ENCODE data around the gene GZF1. TPM values are rescaled to one million over a fixed set of nuclear protein-coding genes. Genes with fewer than 3 reads are reported as not detected.

Gene GZF1
- total RNA-seq, 1 experiment from 2014 or later, result 5.0 TPM

DNA sequence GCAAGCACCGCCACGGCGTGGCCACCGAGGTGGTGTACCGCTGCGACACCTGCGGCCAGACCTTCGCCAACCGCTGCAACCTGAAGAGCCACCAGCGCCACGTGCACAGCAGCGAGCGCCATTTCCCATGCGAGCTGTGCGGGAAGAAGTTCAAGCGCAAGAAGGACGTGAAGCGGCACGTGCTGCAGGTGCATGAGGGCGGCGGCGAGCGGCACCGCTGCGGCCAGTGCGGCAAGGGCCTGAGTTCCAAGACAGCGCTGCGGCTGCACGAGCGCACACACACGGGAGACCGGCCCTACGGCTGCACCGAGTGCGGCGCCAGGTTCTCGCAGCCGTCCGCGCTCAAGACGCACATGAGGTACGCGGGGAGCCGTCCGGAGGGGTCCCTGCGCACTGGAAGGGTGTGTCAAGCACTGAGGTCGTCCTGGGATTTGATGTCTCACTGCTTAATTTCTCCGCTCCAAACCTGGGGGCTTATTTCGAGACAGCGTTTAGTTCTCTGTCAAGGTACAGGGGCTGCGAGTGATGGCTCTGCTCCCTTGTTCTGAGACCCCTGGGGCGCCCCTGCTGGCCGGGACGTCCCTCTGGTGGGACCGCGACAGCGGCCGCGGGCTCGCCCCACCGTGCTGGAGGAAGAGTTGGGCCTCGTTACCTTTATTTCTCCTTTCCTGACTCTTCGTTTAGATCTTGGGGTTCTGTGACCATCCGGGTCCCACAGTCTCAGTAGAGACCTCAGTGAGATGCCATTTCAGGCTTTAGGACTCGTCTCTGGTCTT is 3.6 kb downstream of the GZF1 start:
- H3K4me3 Mint-ChIP-seq (ENCODE audit: low read depth, unreplicated experiment), result no peak overlapping the region
- intact Hi-C loops (cut with micrococcal nuclease; ENCODE audit: unreplicated experiment), result loop anchor here (10.0 kb wide), 1 partner anchor 49 kb away; no protein-coding TSS in a partner anchor
- H3K27me3 Mint-ChIP-seq (ENCODE audit: unreplicated experiment), result no peaks in the 10 kb centered on the region
- BruUV-seq (replicated peaks), result no TSS peak
- H3K36me3 Mint-ChIP-seq (ENCODE audit: insufficient read depth, unreplicated experiment), result peaks cover 22% of the 10 kb centered on the region
- TF ChIP-seq, protein P1, sequence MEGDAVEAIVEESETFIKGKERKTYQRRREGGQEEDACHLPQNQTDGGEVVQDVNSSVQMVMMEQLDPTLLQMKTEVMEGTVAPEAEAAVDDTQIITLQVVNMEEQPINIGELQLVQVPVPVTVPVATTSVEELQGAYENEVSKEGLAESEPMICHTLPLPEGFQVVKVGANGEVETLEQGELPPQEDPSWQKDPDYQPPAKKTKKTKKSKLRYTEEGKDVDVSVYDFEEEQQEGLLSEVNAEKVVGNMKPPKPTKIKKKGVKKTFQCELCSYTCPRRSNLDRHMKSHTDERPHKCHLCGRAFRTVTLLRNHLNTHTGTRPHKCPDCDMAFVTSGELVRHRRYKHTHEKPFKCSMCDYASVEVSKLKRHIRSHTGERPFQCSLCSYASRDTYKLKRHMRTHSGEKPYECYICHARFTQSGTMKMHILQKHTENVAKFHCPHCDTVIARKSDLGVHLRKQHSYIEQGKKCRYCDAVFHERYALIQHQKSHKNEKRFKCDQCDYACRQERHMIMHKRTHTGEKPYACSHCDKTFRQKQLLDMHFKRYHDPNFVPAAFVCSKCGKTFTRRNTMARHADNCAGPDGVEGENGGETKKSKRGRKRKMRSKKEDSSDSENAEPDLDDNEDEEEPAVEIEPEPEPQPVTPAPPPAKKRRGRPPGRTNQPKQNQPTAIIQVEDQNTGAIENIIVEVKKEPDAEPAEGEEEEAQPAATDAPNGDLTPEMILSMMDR (IDR thresholded peaks at IDR 0.05; ENCODE audit: unreplicated experiment), result no peak
- CTCF ChIA-PET, result no interaction called here
- H3K9me3 Mint-ChIP-seq (ENCODE audit: low read depth, unreplicated experiment), result no peaks in the 10 kb centered on the region
- no peak overlapping the region for H3K27ac Mint-ChIP-seq (ENCODE audit: unreplicated experiment)
- H3K4me1 Mint-ChIP-seq (ENCODE audit: low read depth, unreplicated experiment), result peaks cover 14% of the 10 kb centered on the region
- DNase-seq, result no peak

DNA sequence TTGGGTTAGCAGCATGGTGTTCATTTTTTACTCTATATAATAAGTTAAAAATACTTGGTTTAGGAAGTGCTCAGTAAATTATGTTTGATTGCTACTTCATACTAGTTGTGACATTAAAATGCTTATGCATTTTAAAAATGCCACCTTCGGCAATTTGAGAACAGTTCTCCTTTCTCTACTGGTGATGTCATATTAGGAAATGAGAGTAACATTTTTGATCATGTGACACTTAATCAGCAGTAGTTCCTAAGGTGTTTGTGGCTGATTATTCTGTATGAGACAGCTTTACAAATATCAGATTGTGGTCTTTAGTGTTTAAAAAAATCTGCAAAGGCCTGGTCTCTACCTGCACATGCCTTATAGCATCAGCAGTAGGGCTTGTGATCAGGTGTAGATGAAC is 4.4 kb downstream of the GZF1 start:
- peaks cover 14% of the 10 kb centered on the region for H3K4me1 Mint-ChIP-seq (ENCODE audit: low read depth, unreplicated experiment)
- BruUV-seq (replicated peaks), result no TSS peak
- intact Hi-C loops (cut with micrococcal nuclease; ENCODE audit: unreplicated experiment), result loop anchor here (10.0 kb wide), 1 partner anchor 48 kb away; no protein-coding TSS in a partner anchor
- no peak for DNase-seq
- no peaks in the 10 kb centered on the region for H3K9me3 Mint-ChIP-seq (ENCODE audit: low read depth, unreplicated experiment)
- H3K4me3 Mint-ChIP-seq (ENCODE audit: low read depth, unreplicated experiment), result no peak overlapping the region
- CTCF ChIA-PET, result no interaction called here
- H3K36me3 Mint-ChIP-seq (ENCODE audit: insufficient read depth, unreplicated experiment), result peaks cover 22% of the 10 kb centered on the region
- no peaks in the 10 kb centered on the region for H3K27me3 Mint-ChIP-seq (ENCODE audit: unreplicated experiment)
- TF ChIP-seq, protein P1 (IDR thresholded peaks at IDR 0.05; ENCODE audit: unreplicated experiment), result no peak
- no peak overlapping the region for H3K27ac Mint-ChIP-seq (ENCODE audit: unreplicated experiment)

DNA sequence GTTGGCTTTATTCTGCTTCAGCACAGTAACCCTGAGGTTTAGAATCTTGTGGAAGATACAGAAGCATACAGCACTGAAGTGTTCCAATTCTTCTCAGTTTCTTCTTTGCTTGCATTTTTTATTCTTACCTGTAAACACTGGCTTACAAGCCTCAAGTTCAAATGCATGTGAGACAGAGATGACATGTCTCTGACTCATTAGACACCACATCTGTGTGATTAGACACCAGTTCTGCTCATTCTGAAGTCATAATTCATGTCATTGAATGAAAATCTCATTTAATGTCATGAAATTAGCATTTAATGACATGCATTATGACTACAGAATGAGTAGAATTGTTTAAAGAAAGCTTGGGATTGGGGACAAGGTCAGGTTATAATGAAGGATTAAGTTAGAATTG is 5.8 kb downstream of the GZF1 start:
- Mint-ChIP-seq H3K9me3 (ENCODE audit: low read depth, unreplicated experiment) (no peaks in the 10 kb centered on the region), H3K36me3 (ENCODE audit: insufficient read depth, unreplicated experiment) (peaks cover 13% of the 10 kb centered on the region), H3K4me3 (ENCODE audit: low read depth, unreplicated experiment) (no peak overlapping the region), H3K4me1 (ENCODE audit: low read depth, unreplicated experiment) (peaks cover 14% of the 10 kb centered on the region), H3K27me3 (ENCODE audit: unreplicated experiment) (no peaks in the 10 kb centered on the region), H3K27ac (ENCODE audit: unreplicated experiment) (no peak overlapping the region)
- intact Hi-C loops (cut with micrococcal nuclease; ENCODE audit: unreplicated experiment), result loop anchor here (10.0 kb wide), 1 partner anchor 47 kb away; no protein-coding TSS in a partner anchor
- BruUV-seq (replicated peaks), result no TSS peak
- TF ChIP-seq, protein P1 (IDR thresholded peaks at IDR 0.05; ENCODE audit: unreplicated experiment), result no peak
- CTCF ChIA-PET, result no interaction called here
- no peak for DNase-seq

- Mint-ChIP-seq H3K27me3 (ENCODE audit: unreplicated experiment) (no peaks in the 10 kb centered on the region), H3K36me3 (ENCODE audit: insufficient read depth, unreplicated experiment) (peaks cover 6% of the 10 kb centered on the region), H3K4me3 (ENCODE audit: low read depth, unreplicated experiment) (no peak overlapping the region), H3K9me3 (ENCODE audit: low read depth, unreplicated experiment) (no peaks in the 10 kb centered on the region), H3K4me1 (ENCODE audit: low read depth, unreplicated experiment) (peaks cover 7% of the 10 kb centered on the region), H3K27ac (ENCODE audit: unreplicated experiment) (no peak overlapping the region)
- no peak for DNase-seq
- no TSS peak for BruUV-seq (replicated peaks)
- intact Hi-C loops (cut with micrococcal nuclease; ENCODE audit: unreplicated experiment), result loop anchor here (10.0 kb wide), 1 partner anchor 46 kb away; no protein-coding TSS in a partner anchor
- CTCF ChIA-PET, result no interaction called here
- TF ChIP-seq, protein P1 (IDR thresholded peaks at IDR 0.05; ENCODE audit: unreplicated experiment), result no peak
Observed at GRCh38 chr20:23368316-23369071, 6.5 kb downstream of the GZF1 start.

Measured in Calu3 (cell line).